LNCaP clone FGC (cell line): ENCODE measurements around the gene TMEM81.

Experiments used
- DNase-seq: peaks from one replicate; pipeline ENCODE4 v3.0.0-alpha.2; 2011; ENCODE audit warnings: low read depth
- H3K4me3 ChIP-seq: 2 replicates; pipeline ENCODE4 v1.5.1; 2011; ENCODE audit warnings: mild to moderate bottlenecking, low read depth, low read length, control low read depth
- TF ChIP-seq, protein P1 (sequence below): IDR thresholded peaks from 2 replicates; pipeline ENCODE4 v1.5.1; 2012; ENCODE audit warnings: mild to moderate bottlenecking; ENCODE audit not compliant: control insufficient read depth, insufficient read depth; ENCODE audit errors: extremely low read depth

TMEM81 gene

DNA sequence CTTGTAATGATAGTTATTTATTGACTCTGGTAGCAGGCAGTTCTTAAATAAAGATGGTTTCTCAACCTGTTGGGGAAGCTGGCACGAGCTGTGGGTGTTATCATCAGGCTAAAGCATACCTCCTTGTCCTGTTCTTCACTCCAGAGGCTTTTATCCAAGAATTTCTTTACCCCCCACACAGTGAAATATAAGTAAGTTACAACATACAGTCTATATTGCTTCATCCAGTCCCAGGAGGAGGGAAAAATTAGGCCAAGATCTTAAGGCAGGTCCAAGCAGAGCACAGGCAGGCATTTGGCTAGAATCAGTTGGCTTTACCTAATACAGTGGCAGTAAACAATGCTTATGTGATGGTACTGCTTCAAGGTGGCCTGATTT lies 6.3 kb downstream of the TMEM81 start:
- DNase-seq = no peak
- no peak overlapping the region for H3K4me3 ChIP-seq
- TF ChIP-seq, protein P1, sequence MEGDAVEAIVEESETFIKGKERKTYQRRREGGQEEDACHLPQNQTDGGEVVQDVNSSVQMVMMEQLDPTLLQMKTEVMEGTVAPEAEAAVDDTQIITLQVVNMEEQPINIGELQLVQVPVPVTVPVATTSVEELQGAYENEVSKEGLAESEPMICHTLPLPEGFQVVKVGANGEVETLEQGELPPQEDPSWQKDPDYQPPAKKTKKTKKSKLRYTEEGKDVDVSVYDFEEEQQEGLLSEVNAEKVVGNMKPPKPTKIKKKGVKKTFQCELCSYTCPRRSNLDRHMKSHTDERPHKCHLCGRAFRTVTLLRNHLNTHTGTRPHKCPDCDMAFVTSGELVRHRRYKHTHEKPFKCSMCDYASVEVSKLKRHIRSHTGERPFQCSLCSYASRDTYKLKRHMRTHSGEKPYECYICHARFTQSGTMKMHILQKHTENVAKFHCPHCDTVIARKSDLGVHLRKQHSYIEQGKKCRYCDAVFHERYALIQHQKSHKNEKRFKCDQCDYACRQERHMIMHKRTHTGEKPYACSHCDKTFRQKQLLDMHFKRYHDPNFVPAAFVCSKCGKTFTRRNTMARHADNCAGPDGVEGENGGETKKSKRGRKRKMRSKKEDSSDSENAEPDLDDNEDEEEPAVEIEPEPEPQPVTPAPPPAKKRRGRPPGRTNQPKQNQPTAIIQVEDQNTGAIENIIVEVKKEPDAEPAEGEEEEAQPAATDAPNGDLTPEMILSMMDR = no peak

DNA sequence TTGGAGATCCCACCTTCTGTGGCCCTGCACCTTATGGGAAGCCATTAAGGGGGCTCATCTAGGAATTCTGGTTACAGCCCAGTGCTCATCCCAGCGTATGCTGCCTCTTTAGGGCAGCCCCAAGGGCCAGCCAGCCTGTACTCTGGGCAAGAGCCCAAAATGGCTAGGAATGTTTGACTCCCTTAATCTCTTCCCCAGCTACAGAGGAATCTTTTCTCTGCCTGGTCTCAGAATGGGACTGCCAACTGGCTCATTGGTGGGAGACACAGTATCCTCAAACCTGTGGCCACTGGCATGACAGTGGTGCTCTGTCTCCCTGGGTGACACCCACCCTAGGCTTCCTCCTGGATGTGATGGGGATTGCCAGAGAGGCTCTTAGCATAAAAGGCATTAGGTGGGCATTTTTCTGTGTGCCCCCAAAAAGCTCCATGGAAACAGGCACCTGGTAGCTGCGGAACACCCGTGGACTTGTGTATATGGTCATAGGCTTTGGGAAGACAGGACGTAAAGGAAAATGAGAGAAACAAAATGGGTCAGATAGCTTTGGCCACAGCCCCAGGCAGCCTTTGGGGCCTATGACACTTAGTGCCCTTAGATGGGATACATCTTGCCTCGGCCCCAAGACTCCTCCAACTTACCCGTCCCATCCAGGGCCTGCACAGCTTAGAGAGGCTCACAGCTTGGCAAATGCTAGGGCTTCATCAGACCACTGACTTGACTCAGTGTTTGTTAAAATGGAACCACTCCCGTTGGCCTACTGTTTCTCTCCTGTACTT lies 6.9 kb downstream of the TMEM81 start:
- TF ChIP-seq, protein P1 = no peak
- no peak for DNase-seq
- H3K4me3 ChIP-seq = no peak overlapping the region

DNA sequence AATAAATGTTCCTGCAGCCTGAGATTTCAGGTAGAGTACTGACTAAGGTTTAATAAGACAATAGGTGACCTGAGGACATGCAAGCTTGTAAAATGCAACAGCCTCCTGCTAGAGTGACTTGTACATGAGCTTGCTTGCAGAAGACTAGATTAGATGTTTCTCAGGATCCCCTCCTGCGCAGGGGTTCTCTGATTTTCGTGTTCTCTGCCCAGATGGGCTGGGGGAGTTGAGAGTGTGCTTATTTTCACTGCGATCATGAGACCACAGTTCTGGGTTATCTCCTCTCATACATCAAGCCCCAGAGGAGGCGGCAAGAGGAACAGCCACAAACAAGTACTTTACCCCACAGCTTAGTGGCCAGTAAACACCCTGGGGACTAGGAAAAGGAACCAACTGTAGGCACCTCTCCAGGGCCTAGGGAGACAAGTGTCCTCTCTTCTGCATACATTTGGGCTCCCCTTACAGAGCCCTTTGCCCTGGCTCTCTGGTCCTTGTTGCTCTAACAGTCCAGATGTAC lies 8.0 kb downstream of the TMEM81 start:
- DNase-seq = peak; percentile 59
- TF ChIP-seq, protein P1 = no peak
- no peak overlapping the region for H3K4me3 ChIP-seq

DNA sequence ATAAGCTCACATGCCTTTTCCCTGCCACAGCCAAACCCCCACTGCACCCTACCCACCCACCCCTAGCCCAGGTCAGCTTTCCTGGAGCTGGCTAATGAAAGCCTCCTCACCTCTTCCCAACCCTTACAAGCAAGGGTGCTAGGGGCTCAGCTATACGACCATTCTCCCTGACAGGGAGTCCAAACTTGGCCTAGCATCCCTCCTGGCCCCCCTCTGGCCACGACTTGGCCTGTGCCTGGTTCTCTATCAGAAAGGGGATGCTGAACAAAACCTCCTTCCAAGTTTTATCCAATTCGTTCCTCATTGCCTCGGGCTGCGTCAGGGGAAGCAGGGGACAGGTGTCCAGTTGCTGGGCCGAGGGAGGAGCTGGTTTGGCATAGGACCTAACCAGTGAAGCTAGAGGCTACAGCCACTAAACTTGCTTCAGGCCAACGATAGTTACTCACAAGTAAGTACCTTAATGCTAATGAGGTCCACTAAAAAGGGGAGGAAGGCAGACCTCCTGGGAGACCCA lies 8.6 kb downstream of the TMEM81 start:
- TF ChIP-seq, protein P1 = no peak
- no peak overlapping the region for H3K4me3 ChIP-seq
- no peak for DNase-seq

DNA sequence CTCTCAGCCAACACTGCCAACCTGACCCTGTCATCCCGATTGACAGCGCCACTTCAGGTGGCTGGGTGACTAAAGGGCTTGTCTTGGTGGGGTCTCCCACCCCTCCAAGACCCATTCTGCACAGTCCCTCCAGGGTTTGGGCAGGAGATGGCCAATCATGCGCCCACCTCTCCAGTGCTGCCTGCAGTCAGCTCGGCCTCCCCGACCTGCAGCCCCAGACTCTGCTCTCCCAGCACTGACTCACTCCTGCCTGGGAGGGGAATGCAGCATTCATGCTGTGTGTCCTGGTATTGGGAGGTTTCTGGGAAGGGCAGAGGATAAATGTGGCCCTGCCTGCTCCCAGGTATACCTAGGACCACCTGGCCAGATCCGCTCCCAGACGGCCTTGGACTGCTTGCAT lies 9.7 kb downstream of the TMEM81 start:
- H3K4me3 ChIP-seq = no peak overlapping the region
- DNase-seq = no peak
- TF ChIP-seq, protein P1 = no peak

DNA sequence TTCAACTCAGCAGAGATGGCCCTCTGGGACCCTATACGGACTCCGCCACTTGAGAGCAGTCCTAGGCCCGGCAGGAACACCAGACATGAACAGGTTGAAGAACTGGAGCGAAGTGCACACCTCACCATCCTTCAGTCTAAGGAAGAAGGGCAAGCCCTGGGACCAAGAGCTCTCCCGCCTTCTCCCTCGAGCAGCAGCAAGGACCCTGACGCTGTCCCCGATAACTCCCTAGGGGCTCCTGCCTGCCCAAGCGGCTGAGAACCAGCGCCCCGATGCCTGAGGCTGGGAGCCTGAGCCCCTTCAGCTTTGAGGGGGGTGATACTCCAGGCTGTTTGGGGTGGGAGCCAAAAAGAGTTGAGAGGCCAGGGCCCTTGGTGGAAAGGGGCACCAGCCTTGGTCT lies 10.2 kb downstream of the TMEM81 start:
- TF ChIP-seq, protein P1 = no peak
- no peak overlapping the region for H3K4me3 ChIP-seq
- no peak for DNase-seq
